ENCODE results near the gene SLC37A3.

The SLC37A3 gene

GRCh38 chr7:140348161-140348849, 50.0 kb downstream of the SLC37A3 start:
- ATAC-seq: no peak
- no peak for TF ChIP-seq CSDC2 (CRISPR knock-in tag; IDR thresholded peaks at IDR 0.05)
- no peak for TF ChIP-seq ZFP3 (CRISPR knock-in tag; IDR thresholded peaks at IDR 0.05)
- TF ChIP-seq ARNTL (CRISPR knock-in tag; IDR thresholded peaks at IDR 0.05; ENCODE audit: borderline replicate concordance, low read depth): no peak
- TF ChIP-seq TSHZ2 (CRISPR knock-in tag; IDR thresholded peaks at IDR 0.05): no peak
- TF ChIP-seq RARB (CRISPR knock-in tag; IDR thresholded peaks at IDR 0.05): no peak
- no peak for TF ChIP-seq ZNF565 (CRISPR knock-in tag; conservative IDR thresholded peaks at IDR 0.05; ENCODE audit: low read depth)
- no peak for TF ChIP-seq PPARA (CRISPR knock-in tag; IDR thresholded peaks at IDR 0.05; ENCODE audit: borderline replicate concordance)
- no peak for TF ChIP-seq BACH2 (CRISPR knock-in tag; IDR thresholded peaks at IDR 0.05; ENCODE audit: borderline replicate concordance)
- no peak for TF ChIP-seq ESRRG (CRISPR knock-in tag; IDR thresholded peaks at IDR 0.05)
- TF ChIP-seq ZNF8 (CRISPR knock-in tag; IDR thresholded peaks at IDR 0.05): no peak
- no peak for TF ChIP-seq TOX (CRISPR knock-in tag; IDR thresholded peaks at IDR 0.05; ENCODE audit: borderline replicate concordance)
- TF ChIP-seq ZNF70 (CRISPR knock-in tag; IDR thresholded peaks at IDR 0.05): no peak
- no peak for TF ChIP-seq CSRNP3 (CRISPR knock-in tag; IDR thresholded peaks at IDR 0.05)
- no peak for TF ChIP-seq TCF4 (CRISPR knock-in tag; IDR thresholded peaks at IDR 0.05; ENCODE audit: borderline replicate concordance)

GRCh38 chr7:140347218-140347617, 51.1 kb downstream of the SLC37A3 start:
- TF ChIP-seq BACH2 (CRISPR knock-in tag; IDR thresholded peaks at IDR 0.05; ENCODE audit: borderline replicate concordance) (no peak), ZNF8 (CRISPR knock-in tag; IDR thresholded peaks at IDR 0.05) (no peak), TSHZ2 (CRISPR knock-in tag; IDR thresholded peaks at IDR 0.05) (peak; percentile 95), ZFP30 (CRISPR knock-in tag; IDR thresholded peaks at IDR 0.05) (no peak), TCF4 (CRISPR knock-in tag; IDR thresholded peaks at IDR 0.05; ENCODE audit: borderline replicate concordance) (peak; percentile 94), PPARA (CRISPR knock-in tag; IDR thresholded peaks at IDR 0.05; ENCODE audit: borderline replicate concordance) (no peak), CSRNP3 (CRISPR knock-in tag; IDR thresholded peaks at IDR 0.05) (no peak)
- peak; percentile 20; the same call in 1 of the 3 replicates for ATAC-seq

- TF ChIP-seq SNAI2 (CRISPR knock-in tag; IDR thresholded peaks at IDR 0.05) (no peak), POU6F1 (CRISPR knock-in tag; IDR thresholded peaks at IDR 0.05; ENCODE audit: borderline replicate concordance, low read depth) (no peak), ARNTL (CRISPR knock-in tag; IDR thresholded peaks at IDR 0.05; ENCODE audit: borderline replicate concordance, low read depth) (no peak), ZC3H10 (CRISPR knock-in tag; IDR thresholded peaks at IDR 0.05) (no peak), ZFP30 (CRISPR knock-in tag; IDR thresholded peaks at IDR 0.05) (no peak), ZNF565 (CRISPR knock-in tag; conservative IDR thresholded peaks at IDR 0.05; ENCODE audit: low read depth) (no peak), OSR1 (CRISPR knock-in tag; IDR thresholded peaks at IDR 0.05) (no peak), TSHZ2 (CRISPR knock-in tag; IDR thresholded peaks at IDR 0.05) (no peak), TCF4 (CRISPR knock-in tag; IDR thresholded peaks at IDR 0.05; ENCODE audit: borderline replicate concordance) (no peak), TOX (CRISPR knock-in tag; IDR thresholded peaks at IDR 0.05; ENCODE audit: borderline replicate concordance) (no peak), RARB (CRISPR knock-in tag; IDR thresholded peaks at IDR 0.05) (no peak)
- ATAC-seq: no peak
Measured at GRCh38 chr7:140345426-140345825, 52.9 kb downstream of the SLC37A3 start.

All from SK-N-SH treated with all-trans-retinoic acid at 6 μM for 48 hours (cell line).